ENCODE measurements around the gene CLDN5. TPM values are rescaled to one million over a fixed set of nuclear protein-coding genes. Genes with fewer than 3 reads are reported as not detected.

Gene CLDN5
- total and polyA plus RNA-seq, 7 experiments from 2014 or later: 1.7 to 11.7 (median 4.4) TPM; not detected in 3

DNA sequence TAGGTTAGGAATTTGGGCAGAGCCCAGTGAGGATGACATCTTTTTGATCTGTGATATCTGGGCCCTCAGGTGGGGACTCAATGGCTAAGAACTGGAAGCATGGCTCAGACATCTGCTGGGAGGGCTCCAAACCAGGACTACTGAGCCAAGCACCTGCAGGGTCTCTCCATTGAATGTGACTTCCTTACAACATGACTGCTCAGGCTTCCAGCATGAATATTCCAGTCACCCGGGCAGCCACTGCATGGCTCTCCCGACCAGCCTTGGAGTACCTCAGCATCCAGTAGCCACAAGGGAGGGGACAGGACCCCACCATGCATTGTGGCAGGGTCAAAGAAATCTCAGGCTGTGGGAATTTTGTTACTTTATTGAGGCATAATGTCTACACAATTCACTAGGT, 35.9 kb downstream of the CLDN5 start:
- intact Hi-C loops (cut with micrococcal nuclease): no loop called here
- peaks cover 0 to 15% (median 0%) of the 10 kb centered on the region in 7 donors for H3K4me1 Mint-ChIP-seq
- peaks cover 0 to 3% (median 0%) of the 10 kb centered on the region in 11 donors for H3K9me3 Mint-ChIP-seq
- H3K36me3 Mint-ChIP-seq: peaks cover 0 to 12% (median 0%) of the 10 kb centered on the region in 5 donors
- no peaks in the 10 kb centered on the region for H3K4me1 ChIP-seq (ENCODE audit: control insufficient read depth in 2 of 2, insufficient read depth in 2 of 2, low read length in 2 of 2)
- ChIA-PET CTCF (interaction anchor here (0.7 kb wide), 1 partner anchor 132 kb away, joined by 3 read pairs; no protein-coding TSS in a partner anchor), POLR2A (no interaction called here)
- DNase-seq (no peak), ATAC-seq (no peak)
- H3K9me3 ChIP-seq (ENCODE audit: control insufficient read depth in 2 of 3, low read length in 3 of 3): no peaks in the 10 kb centered on the region
- no peak overlapping the region for H3K27ac ChIP-seq (ENCODE audit: low read depth, low read length)
- H3K27me3 Mint-ChIP-seq: no peaks in the 10 kb centered on the region
- no peaks in the 10 kb centered on the region for H3K36me3 ChIP-seq (ENCODE audit: control insufficient read depth in 2 of 3, insufficient read depth in 3 of 3, low read length in 3 of 3)
- H3K4me3 ChIP-seq (ENCODE audit: low read length): no peak overlapping the region
- no peak overlapping the region for H3K4me3 Mint-ChIP-seq
- H3K27me3 ChIP-seq (ENCODE audit: control insufficient read depth in 2 of 2, insufficient read depth in 2 of 2, low read length in 2 of 2): no peaks in the 10 kb centered on the region
- H3K27ac Mint-ChIP-seq: no peak overlapping the region

DNA sequence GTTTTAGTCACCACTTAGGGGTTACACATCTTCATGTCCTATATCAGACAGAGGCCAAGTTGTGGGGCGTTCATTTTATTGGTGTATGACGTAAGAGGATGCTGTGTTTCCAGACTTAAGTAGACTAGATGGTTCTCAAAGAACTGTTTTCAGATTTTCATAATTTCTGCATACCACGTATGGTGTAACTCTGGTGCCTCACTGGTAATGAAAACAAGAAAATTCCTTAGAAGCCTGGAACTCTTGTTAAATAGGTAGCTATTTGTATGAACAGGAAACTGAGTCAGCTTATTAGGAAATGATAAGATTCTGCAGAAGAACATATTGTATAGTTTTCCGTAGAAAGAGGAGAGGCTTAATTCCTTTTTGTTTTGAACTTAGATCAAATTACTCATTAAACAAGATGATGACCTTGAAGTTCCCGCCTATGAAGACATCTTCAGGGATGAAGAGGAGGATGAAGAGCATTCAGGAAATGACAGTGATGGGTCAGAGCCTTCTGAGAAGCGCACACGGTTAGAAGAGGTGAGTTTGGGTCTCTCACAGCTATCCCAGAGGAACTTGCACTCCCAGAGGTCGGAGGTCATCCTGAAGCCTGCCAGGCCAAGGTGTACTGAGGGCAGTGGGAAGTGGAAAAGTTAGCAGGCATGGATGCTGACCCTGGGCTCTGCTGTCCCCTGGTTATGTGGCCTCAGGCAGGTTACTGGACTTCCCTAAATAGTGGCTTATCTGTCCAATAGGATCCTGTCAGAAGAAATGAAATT, 40.5 kb downstream of the CLDN5 start:
- CTCF ChIA-PET: no interaction called here
- H3K27me3 Mint-ChIP-seq: no peaks in the 10 kb centered on the region
- Histone ChIP-seq H3K9me3 (ENCODE audit: control insufficient read depth in 2 of 3, low read length in 3 of 3) (no peaks in the 10 kb centered on the region), H3K4me3 (ENCODE audit: low read length) (no peak overlapping the region), H3K36me3 (ENCODE audit: control insufficient read depth in 2 of 3, insufficient read depth in 3 of 3, low read length in 3 of 3) (peaks cover 0 to 1% (median 0%) of the 10 kb centered on the region in 3 experiments), H3K27me3 (ENCODE audit: control insufficient read depth in 2 of 2, insufficient read depth in 2 of 2, low read length in 2 of 2) (no peaks in the 10 kb centered on the region), H3K4me1 (ENCODE audit: control insufficient read depth in 2 of 2, insufficient read depth in 2 of 2, low read length in 2 of 2) (no peaks in the 10 kb centered on the region), H3K27ac (ENCODE audit: low read depth, low read length) (no peak overlapping the region)
- intact Hi-C loops (cut with micrococcal nuclease): loop anchor here in 1 of 2 donors (5.0 kb wide), 1 partner anchor 149 kb away; no protein-coding TSS in a partner anchor
- POLR2A ChIA-PET: no interaction called here
- peaks cover 0 to 6% (median 0%) of the 10 kb centered on the region in 5 donors for H3K36me3 Mint-ChIP-seq
- no peak overlapping the region for H3K27ac Mint-ChIP-seq
- DNase-seq: no peak
- H3K9me3 Mint-ChIP-seq: peaks cover 0 to 5% (median 0%) of the 10 kb centered on the region in 11 donors
- no peak overlapping the region for H3K4me3 Mint-ChIP-seq
- H3K4me1 Mint-ChIP-seq: peaks cover 0 to 20% (median 9%) of the 10 kb centered on the region in 7 donors
- no peak for ATAC-seq

DNA sequence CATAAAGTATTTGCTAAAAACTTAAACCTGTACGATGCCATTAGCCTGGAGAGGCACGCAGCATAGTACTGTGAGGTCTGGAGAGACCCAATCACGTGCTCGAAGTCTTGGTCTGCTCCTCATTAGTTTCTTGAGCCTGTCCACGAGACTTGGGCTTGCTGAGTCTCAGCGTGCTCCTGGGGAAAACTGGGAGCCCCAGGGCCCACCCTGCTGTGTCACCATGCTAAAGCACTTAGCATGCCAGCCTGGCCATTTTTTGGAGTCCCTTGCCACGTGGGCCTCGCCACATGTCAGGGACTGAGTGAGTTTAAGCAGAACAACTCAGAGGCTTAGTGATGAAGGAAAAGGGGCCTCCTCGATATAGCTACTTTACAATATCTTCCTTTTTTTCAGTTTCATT, 41.9 kb downstream of the CLDN5 start:
- peaks cover 0 to 5% (median 0%) of the 10 kb centered on the region in 11 donors for H3K9me3 Mint-ChIP-seq
- intact Hi-C loops (cut with micrococcal nuclease): loop anchor here in 1 of 2 donors (5.0 kb wide), 1 partner anchor 150 kb away; no protein-coding TSS in a partner anchor
- POLR2A ChIA-PET: no interaction called here
- DNase-seq (no peak), ATAC-seq (no peak)
- no peaks in the 10 kb centered on the region for H3K27me3 ChIP-seq (ENCODE audit: control insufficient read depth in 2 of 2, insufficient read depth in 2 of 2, low read length in 2 of 2)
- no peak overlapping the region for H3K4me3 Mint-ChIP-seq
- peaks cover 0 to 6% (median 0%) of the 10 kb centered on the region in 5 donors for H3K36me3 Mint-ChIP-seq
- H3K4me3 ChIP-seq (ENCODE audit: low read length): no peak overlapping the region
- H3K4me1 ChIP-seq (ENCODE audit: control insufficient read depth in 2 of 2, insufficient read depth in 2 of 2, low read length in 2 of 2): peaks cover 7 to 9% of the 10 kb centered on the region in 2 donors
- CTCF ChIA-PET: interaction anchor here (0.6 kb wide), 1 partner anchor 8 kb away, joined by 4 read pairs; no protein-coding TSS in a partner anchor
- H3K27ac ChIP-seq (ENCODE audit: low read depth, low read length): no peak overlapping the region
- peaks cover 0 to 4% (median 0%) of the 10 kb centered on the region in 3 experiments for H3K36me3 ChIP-seq (ENCODE audit: control insufficient read depth in 2 of 3, insufficient read depth in 3 of 3, low read length in 3 of 3)
- H3K4me1 Mint-ChIP-seq: peaks cover 11 to 30% (median 16%) of the 10 kb centered on the region in 7 donors
- no peak overlapping the region for H3K27ac Mint-ChIP-seq
- H3K9me3 ChIP-seq (ENCODE audit: control insufficient read depth in 2 of 3, low read length in 3 of 3): no peaks in the 10 kb centered on the region
- H3K27me3 Mint-ChIP-seq: no peaks in the 10 kb centered on the region

- H3K27me3 Mint-ChIP-seq: no peaks in the 10 kb centered on the region
- H3K9me3 ChIP-seq (ENCODE audit: control insufficient read depth in 2 of 3, low read length in 3 of 3): no peaks in the 10 kb centered on the region
- H3K4me3 ChIP-seq (ENCODE audit: low read length): no peak overlapping the region
- ChIA-PET POLR2A (interaction anchor here (1.5 to 1.9 kb wide), 3 partner anchors 9 to 53 kb away, joined by 3 to 6 read pairs (median 4); no protein-coding TSS in a partner anchor), CTCF (interaction anchor here (0.6 kb wide), 1 partner anchor 33 kb away, joined by 3 read pairs; no protein-coding TSS in a partner anchor)
- no peak overlapping the region for H3K27ac ChIP-seq (ENCODE audit: low read depth, low read length)
- intact Hi-C loops (cut with micrococcal nuclease): loop anchor here in 1 of 2 donors (5.0 kb wide), 1 partner anchor 152 kb away; no protein-coding TSS in a partner anchor
- H3K27ac Mint-ChIP-seq: peak overlapping the region in 2 of 9 donors; percentile 99
- peak overlapping the region in 9 of 10 donors; percentile 80 to 98 (median 93) for H3K4me3 Mint-ChIP-seq
- peaks cover 0 to 4% (median 0%) of the 10 kb centered on the region in 3 experiments for H3K36me3 ChIP-seq (ENCODE audit: control insufficient read depth in 2 of 3, insufficient read depth in 3 of 3, low read length in 3 of 3)
- peaks cover 0 to 5% (median 0%) of the 10 kb centered on the region in 11 donors for H3K9me3 Mint-ChIP-seq
- ATAC-seq (no peak), DNase-seq (no peak)
- H3K4me1 Mint-ChIP-seq: peaks cover 18 to 38% (median 25%) of the 10 kb centered on the region in 7 donors
- no peaks in the 10 kb centered on the region for H3K27me3 ChIP-seq (ENCODE audit: control insufficient read depth in 2 of 2, insufficient read depth in 2 of 2, low read length in 2 of 2)
- H3K4me1 ChIP-seq (ENCODE audit: control insufficient read depth in 2 of 2, insufficient read depth in 2 of 2, low read length in 2 of 2): peaks cover 16 to 18% of the 10 kb centered on the region in 2 donors
- H3K36me3 Mint-ChIP-seq: peaks cover 0 to 6% (median 0%) of the 10 kb centered on the region in 5 donors
Measured at GRCh38 chr22:19480789-19481188, 43.4 kb downstream of the CLDN5 start.

DNA sequence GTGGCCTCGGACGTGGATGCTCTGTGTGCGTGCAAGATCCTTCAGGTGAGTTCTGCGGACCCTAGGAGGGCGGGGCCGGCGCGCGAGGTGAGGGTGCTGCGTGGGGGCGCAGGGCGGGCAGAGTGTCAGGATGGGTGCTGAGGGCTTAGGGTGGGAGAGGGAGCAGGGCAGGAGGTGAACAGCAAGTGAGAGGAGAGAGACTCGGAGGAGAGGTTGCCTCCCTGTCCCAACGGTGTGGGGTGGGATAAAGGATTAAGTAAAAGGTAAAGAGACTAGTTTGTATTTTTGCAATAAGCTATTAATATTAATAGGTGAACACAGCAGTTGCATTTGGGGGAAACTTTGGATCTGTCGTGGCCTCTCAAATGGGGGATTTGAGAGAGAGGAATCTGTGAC, 44.0 kb downstream of the CLDN5 start:
- CTCF ChIA-PET: interaction anchor here (0.6 to 0.9 kb wide), 2 partner anchors 35 to 116 kb away, joined by 3 read pairs; no protein-coding TSS in a partner anchor

More for the DNA sequence above, 44.0 kb downstream of the CLDN5 start:
- Mint-ChIP-seq H3K27me3 (no peaks in the 10 kb centered on the region), H3K36me3 (peaks cover 0 to 6% (median 0%) of the 10 kb centered on the region in 5 donors), H3K9me3 (peaks cover 0 to 3% (median 0%) of the 10 kb centered on the region in 11 donors), H3K27ac (peak overlapping the region in 7 of 9 donors; percentile 70 to 100 (median 99)), H3K4me1 (peaks cover 23 to 41% (median 32%) of the 10 kb centered on the region in 7 donors), H3K4me3 (peak overlapping the region; percentile 80 to 98 (median 92))
- Histone ChIP-seq H3K4me1 (ENCODE audit: control insufficient read depth in 2 of 2, insufficient read depth in 2 of 2, low read length in 2 of 2) (peaks cover 17 to 19% of the 10 kb centered on the region in 2 donors), H3K9me3 (ENCODE audit: control insufficient read depth in 2 of 3, low read length in 3 of 3) (no peaks in the 10 kb centered on the region), H3K27ac (ENCODE audit: low read depth, low read length) (peak overlapping the region; percentile 96), H3K27me3 (ENCODE audit: control insufficient read depth in 2 of 2, insufficient read depth in 2 of 2, low read length in 2 of 2) (no peaks in the 10 kb centered on the region), H3K36me3 (ENCODE audit: control insufficient read depth in 2 of 3, insufficient read depth in 3 of 3, low read length in 3 of 3) (peaks cover 0 to 5% (median 2%) of the 10 kb centered on the region in 3 experiments), H3K4me3 (ENCODE audit: low read length) (peak overlapping the region; percentile 85)
- intact Hi-C loops (cut with micrococcal nuclease): loop anchor here in 1 of 2 donors (5.0 kb wide), 1 partner anchor 152 kb away; no protein-coding TSS in a partner anchor
- DNase-seq: no peak
- POLR2A ChIA-PET: interaction anchor here (0.9 to 1.9 kb wide), 13 partner anchors 10 to 372 kb away, joined by 3 to 7 read pairs (median 4); partner anchors contain the start of genes C22orf39, HIRA and MRPL40
- no peak for ATAC-seq
